HG03045 (cell line): Measurements from ENCODE around the gene HMBS.
"Not testable (repeated sequence)": the region's sequence is repeated elsewhere in the genome, so short reads cannot be mapped to it uniquely, and the experiment has no call there.

ENCODE experiments used
- ATAC-seq: cut with Tn5 transposase; IDR thresholded peaks from one replicate; pipeline ENCODE4 v1.9.1; 2021; ENCODE audit warnings: mild to moderate bottlenecking, moderate library complexity; ENCODE audit not compliant: unreplicated experiment

Gene HMBS

GRCh38 chr11:119084663-119085436 lies at the start of gene HMBS:
Gene HMBS (plus strand): TSS chr11:119084881. CDS start chr11:119085034, 153 bp downstream.
- peak; percentile 88 for ATAC-seq

DNA sequence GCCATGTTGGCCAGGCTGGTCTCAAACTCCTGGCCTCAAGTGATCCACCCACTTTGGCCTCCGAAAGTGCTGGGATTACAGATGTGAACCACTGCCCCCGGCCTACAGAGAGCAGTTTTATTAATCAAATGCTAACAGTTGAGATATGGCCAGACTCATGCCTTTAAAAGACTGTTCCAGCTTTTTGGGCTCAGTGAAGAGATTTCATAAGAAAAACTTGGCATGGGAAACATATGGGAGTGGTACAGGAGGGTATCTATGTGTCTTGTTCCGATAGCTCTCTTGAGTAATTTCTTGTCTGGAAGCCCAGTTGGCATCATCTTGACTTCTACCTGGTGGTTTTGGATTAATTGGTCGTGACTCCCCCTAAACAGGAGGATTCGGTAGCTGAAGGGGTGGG lies 45.8 kb upstream of the HMBS start:
- ATAC-seq = no peak

DNA sequence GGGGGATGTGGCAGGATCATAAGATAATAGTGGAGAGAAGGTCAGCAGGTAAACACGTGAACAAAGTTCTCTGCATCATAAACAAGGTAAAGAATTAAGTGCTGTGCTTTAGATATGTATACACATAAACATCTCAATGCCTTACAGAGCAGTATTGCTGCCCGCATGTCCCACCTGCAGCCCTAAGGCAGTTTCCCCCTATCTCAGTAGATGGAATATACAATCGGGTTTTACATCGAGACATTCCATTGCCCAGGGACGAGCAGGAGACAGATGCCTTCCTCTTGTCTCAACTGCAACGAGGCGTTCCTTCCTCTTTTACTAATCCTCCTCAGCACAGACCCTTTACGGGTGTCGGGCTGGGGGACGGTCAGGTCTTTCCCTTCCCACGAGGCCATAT lies 45.2 kb upstream of the HMBS start:
- not testable (repeated sequence) for ATAC-seq

- no peak for ATAC-seq
These were observed 42.7 kb upstream of the HMBS start for GRCh38 chr11:119041821-119042514.

DNA sequence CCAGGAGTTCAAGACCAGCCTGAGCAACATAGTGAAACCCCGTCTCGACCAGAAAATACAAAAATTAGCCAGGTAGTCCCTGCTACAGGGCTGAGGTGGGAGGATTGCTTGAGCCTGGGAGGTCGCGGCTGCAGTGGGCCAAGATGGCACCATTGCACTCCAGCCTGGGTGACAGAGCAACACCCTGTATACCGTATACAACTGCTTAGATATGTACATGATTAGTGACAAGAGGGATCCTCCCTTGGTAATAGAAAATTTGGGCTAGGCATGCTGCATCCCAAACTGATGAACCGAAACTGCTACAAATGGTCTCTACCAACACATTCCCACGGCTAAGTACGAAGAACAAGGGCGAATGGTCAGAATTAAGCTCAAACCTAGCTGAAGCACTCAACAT lies 41.8 kb upstream of the HMBS start:
- no peak for ATAC-seq

GRCh38 chr11:119044708-119045107 lies 40.0 kb upstream of the HMBS start:
- no peak for ATAC-seq

GRCh38 chr11:119046489-119046888 lies 38.2 kb upstream of the HMBS start:
- ATAC-seq = no peak

DNA sequence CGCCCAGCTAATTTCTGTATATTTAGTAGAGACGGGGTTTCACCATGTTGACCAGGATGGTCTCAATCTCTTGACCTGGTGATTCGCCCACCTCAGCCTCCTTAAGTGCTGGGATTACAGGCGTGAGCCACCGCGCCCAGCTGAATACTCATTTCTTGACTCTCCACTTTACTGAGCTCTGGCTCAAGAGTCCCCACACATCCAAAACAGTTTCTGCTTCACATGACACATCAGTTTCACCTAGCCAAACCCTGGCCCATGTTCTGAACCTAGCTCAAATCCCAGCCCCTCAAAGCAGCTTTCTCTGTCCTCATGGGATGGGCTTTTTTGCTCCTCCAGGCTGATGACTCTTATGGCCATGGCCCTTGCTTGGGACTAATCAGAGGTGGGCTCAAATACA lies 37.5 kb upstream of the HMBS start:
- no peak for ATAC-seq

- ATAC-seq = no peak
These were observed 36.0 kb upstream of the HMBS start for GRCh38 chr11:119048644-119049043.

- no peak for ATAC-seq
These were observed 35.6 kb upstream of the HMBS start for GRCh38 chr11:119049081-119049480.

DNA sequence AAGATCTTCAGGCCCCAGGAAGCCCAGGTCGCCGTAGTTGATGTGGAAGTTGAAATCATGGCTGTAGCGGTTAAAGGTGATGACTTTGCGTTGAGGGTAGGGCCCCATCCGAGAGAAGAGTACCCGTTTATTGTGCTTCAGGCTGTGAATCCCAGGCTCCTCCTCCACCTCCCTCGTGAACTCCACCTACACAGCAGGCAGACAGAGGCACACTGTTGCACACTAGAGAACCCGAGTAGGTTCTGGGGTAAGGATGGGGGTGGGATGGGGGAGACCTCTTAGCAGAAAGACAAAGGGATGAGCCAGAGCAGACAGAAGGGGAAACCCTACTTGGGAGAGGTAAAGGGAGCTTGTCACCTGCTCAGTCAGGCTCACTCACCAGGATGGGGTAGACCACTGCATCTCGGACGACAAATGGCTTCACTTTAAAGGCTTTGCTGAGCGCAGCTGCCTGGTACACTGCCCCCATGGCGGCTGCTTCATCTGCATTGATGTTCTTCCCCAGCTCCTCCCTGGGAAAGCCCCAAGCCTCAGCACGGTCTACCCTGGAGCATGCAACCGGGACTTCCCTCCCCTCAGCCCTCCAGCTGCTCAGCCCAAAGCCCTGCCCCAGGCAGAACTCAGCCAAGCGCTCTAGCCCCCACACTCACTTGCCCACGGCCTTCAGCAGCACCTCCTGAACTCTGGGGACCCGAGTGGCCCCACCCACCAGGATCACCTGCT lies 33.1 kb upstream of the HMBS start:
- ATAC-seq = peak; percentile 51

- no peak for ATAC-seq
These were observed 32.4 kb upstream of the HMBS start for GRCh38 chr11:119052163-119052814.

GRCh38 chr11:119054418-119054817 lies 30.3 kb upstream of the HMBS start:
- ATAC-seq = no peak

DNA sequence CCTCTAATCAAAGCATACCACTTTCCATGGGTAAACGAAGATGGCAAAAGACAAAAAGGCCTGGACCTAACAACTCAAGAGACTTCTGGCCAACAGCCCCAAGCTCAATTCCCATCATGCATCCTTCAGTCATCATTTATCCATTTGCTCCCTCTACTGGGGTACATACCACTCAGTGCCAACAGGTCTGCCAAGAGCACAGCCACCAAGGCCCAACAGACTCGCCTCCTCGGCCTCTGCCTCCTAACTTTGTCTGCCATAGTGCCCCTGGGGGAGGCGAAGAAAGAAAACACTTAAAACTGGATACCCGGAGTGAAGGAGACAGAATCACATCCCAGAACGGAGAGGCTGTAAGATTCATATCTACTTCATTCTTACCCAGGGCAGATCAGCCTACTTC lies 28.8 kb upstream of the HMBS start:
- no peak for ATAC-seq

DNA sequence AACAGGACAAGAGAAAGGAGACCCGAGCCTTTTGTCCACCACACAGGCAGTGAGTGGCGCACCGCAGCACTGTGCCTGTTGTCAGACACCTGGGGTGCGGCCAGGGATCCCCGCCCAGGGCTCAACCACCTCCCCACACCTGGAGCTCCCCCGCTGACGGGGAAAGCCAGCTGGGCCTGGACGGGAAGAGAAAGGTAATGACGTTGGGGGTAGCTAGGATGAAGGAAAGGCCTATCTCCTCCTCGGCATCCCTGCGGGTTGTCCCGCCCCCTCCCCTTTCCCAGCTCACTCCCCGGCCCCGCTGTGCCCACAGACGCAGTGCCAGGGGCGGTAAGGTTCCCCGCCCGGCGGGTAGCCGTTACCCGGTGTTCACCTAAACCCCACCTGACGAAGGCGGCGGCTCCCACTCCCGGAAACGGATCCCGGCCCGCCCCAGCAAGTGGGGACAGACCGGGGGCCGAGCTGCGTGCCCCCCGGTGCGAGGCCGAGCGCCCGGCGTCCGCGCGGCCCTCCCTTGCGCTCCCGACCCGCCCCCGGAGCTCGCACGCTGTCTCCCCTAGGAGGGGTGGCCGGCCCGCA lies 28.2 kb upstream of the HMBS start:
- peak; percentile 10 for ATAC-seq

DNA sequence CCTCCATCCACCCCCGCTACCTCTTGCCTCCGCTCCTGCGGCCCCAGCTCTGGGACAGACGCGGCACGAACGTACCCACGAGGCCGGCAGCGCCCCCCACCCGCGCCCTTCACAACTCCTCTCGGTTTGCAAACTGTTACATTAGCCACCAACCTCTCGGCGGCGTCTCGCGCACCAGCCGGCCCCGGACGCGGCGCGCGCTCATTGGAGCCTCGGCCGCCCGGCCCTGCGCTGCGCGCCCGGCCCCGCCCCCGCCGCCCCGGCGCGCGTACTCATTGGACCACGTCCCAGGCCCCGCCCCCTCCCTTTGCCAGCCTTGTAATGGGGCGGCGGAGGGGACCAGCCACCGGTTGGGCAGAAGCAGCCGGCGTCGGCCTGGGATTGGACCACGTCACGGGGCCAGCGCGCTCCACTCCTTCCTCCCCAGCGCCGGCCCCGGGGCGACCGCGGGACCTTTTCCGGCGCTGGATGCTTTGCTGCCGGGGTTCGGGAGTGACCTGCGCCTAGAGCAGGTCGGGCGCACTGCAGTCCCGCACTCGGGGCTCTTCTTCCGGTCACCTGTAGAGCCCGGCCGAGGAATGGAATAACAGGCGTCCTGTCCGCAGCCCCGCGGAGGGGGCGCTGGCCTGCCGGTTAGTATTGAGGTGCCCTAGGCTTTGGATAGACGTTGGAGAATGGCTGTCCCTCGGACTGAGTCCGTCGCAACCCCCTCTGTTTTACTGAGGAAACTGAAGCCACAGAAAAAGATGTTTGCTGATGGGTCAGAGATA lies 27.5 kb upstream of the HMBS start, which contains the start of gene HYOU1:
TSS of gene HYOU1 (minus strand) at position 206 of the 770 bp plus-strand sequence. CDS start 1,045 bp downstream, outside the sequence.
- ATAC-seq = peak; percentile 91

GRCh38 chr11:119059128-119059527 lies 25.6 kb upstream of the HMBS start:
- ATAC-seq = not testable (repeated sequence)

DNA sequence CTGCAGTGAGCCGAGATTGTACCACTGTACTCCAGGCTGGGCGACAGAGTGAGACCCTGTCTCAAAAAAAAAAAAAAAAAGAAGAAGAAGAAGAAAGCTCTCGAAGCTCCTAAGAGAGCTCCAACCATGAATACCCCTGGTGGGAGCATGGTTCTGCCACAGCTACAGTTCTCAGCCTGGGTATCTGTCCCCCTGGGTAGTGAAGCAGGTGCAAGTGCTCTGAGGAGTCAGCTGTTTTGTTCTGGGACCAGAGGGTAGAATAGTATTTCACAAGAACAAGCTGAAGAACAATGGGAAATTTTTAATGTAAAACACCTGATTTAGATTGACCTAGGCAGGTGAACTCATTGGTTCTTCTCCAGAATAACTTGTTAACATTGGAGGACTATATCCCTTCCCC lies 23.4 kb upstream of the HMBS start:
- no peak for ATAC-seq

DNA sequence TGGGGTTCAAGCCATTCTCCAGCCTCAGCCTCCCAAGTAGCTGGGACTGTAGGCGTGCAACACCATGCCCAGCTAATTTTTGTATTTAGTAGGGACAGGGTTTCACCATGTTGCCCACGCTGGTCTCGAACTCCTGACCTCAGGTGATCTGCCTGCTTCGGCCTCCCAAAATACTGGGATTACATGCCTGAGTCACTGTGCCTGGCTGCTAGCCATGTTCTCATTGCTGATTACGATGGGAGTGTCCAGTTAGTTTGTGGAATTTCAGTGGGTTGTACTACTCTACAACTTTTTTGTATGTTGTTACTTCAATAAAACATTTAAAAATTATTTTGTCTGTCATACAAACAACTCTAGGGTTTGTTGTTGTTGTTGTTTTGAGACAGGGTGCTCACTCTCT lies 21.9 kb upstream of the HMBS start:
- ATAC-seq = no peak

DNA sequence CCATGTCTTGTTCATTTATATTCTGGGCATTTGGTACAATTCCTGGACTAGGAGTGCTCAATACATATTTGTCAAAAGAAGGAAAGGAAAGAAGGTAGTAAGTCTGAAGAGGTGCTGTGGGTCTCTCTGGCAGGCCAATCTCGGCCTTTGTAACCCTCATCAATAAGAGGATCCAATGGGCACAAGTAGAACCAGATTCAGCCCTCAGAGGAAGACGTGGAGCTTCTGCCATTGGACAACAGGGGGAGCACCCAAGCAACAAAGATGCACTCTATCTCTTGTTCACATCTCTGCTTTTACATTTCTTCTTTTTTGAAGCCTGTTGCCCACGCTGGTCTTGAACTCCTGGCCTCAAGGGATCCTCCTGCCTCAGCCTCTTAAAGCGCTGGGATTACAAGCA lies 19.3 kb upstream of the HMBS start:
- ATAC-seq = no peak
